ENCODE data around the gene SLN.

SLN gene

GRCh38 chr11:107665018-107665417 lies 46.8 kb downstream of the SLN start:
- Histone ChIP-seq H3K36me3 (ENCODE audit: insufficient read depth) (no peaks in the 10 kb centered on the region), H2AFZ (ENCODE audit: low read depth) (no peak overlapping the region), H3K79me2 (ENCODE audit: insufficient read depth, low read depth) (no peaks in the 10 kb centered on the region), H4K20me1 (ENCODE audit: insufficient read depth) (no peaks in the 10 kb centered on the region), H3K27ac (no peak overlapping the region), H3K4me1 (ENCODE audit: low read depth, poor library complexity, severe bottlenecking) (no peaks in the 10 kb centered on the region), H3K4me3 (IDR thresholded peaks at IDR 0.05; ENCODE audit: insufficient read depth, low read depth, low read length) (no peak overlapping the region), H3K4me2 (no peak overlapping the region), H3K27me3 (ENCODE audit: insufficient read depth, low read depth) (no peaks in the 10 kb centered on the region), H3K9ac (no peak overlapping the region)
- no peak for TF ChIP-seq CTCF (conservative IDR thresholded peaks at IDR 0.05; ENCODE audit: low read depth, low read length)

- no peaks in the 10 kb centered on the region for H3K4me1 ChIP-seq (ENCODE audit: low read depth, poor library complexity, severe bottlenecking)
- no peak overlapping the region for H3K9ac ChIP-seq
- no peak for TF ChIP-seq CTCF (conservative IDR thresholded peaks at IDR 0.05; ENCODE audit: low read depth, low read length)
- H3K79me2 ChIP-seq (ENCODE audit: insufficient read depth, low read depth) = no peaks in the 10 kb centered on the region
- H3K27me3 ChIP-seq (ENCODE audit: insufficient read depth, low read depth) = no peaks in the 10 kb centered on the region
- no peak overlapping the region for H3K4me3 ChIP-seq (IDR thresholded peaks at IDR 0.05; ENCODE audit: insufficient read depth, low read depth, low read length)
- no peak overlapping the region for H3K27ac ChIP-seq
- H4K20me1 ChIP-seq (ENCODE audit: insufficient read depth) = no peaks in the 10 kb centered on the region
- H2AFZ ChIP-seq (ENCODE audit: low read depth) = no peak overlapping the region
- no peaks in the 10 kb centered on the region for H3K36me3 ChIP-seq (ENCODE audit: insufficient read depth)
- no peak overlapping the region for H3K4me2 ChIP-seq
These were observed 50.2 kb downstream of the SLN start for GRCh38 chr11:107661656-107662055.

- H3K4me3 ChIP-seq (IDR thresholded peaks at IDR 0.05; ENCODE audit: insufficient read depth, low read depth, low read length) = no peak overlapping the region
- H2AFZ ChIP-seq (ENCODE audit: low read depth) = no peak overlapping the region
- H3K27ac ChIP-seq = no peak overlapping the region
- H3K4me1 ChIP-seq (ENCODE audit: low read depth, poor library complexity, severe bottlenecking) = no peaks in the 10 kb centered on the region
- no peaks in the 10 kb centered on the region for H3K36me3 ChIP-seq (ENCODE audit: insufficient read depth)
- TF ChIP-seq CTCF (conservative IDR thresholded peaks at IDR 0.05; ENCODE audit: low read depth, low read length) = no peak
- no peak overlapping the region for H3K9ac ChIP-seq
- H3K27me3 ChIP-seq (ENCODE audit: insufficient read depth, low read depth) = no peaks in the 10 kb centered on the region
- H3K79me2 ChIP-seq (ENCODE audit: insufficient read depth, low read depth) = no peaks in the 10 kb centered on the region
- H3K4me2 ChIP-seq = no peak overlapping the region
- H4K20me1 ChIP-seq (ENCODE audit: insufficient read depth) = no peaks in the 10 kb centered on the region
These were observed 51.8 kb downstream of the SLN start for GRCh38 chr11:107660066-107660465.

GRCh38 chr11:107659310-107659709 lies 52.5 kb downstream of the SLN start:
- Histone ChIP-seq H3K4me2 (no peak overlapping the region), H3K9ac (no peak overlapping the region), H4K20me1 (ENCODE audit: insufficient read depth) (no peaks in the 10 kb centered on the region), H3K4me3 (IDR thresholded peaks at IDR 0.05; ENCODE audit: insufficient read depth, low read depth, low read length) (no peak overlapping the region), H3K27ac (no peak overlapping the region), H3K4me1 (ENCODE audit: low read depth, poor library complexity, severe bottlenecking) (no peaks in the 10 kb centered on the region), H3K27me3 (ENCODE audit: insufficient read depth, low read depth) (no peaks in the 10 kb centered on the region), H3K36me3 (ENCODE audit: insufficient read depth) (no peaks in the 10 kb centered on the region), H2AFZ (ENCODE audit: low read depth) (no peak overlapping the region), H3K79me2 (ENCODE audit: insufficient read depth, low read depth) (no peaks in the 10 kb centered on the region)
- no peak for TF ChIP-seq CTCF (conservative IDR thresholded peaks at IDR 0.05; ENCODE audit: low read depth, low read length)

All from KMS-11 (cell line).